GM18505 (cell line): ENCODE results near the gene MGLL.

Experiments used
- ATAC-seq: cut with Tn5 transposase; IDR thresholded peaks from one replicate; pipeline ENCODE4 v1.9.1; 2021; ENCODE audit not compliant: unreplicated experiment
- POLR2A ChIP-seq: IDR thresholded peaks from 4 replicates; pipeline ENCODE4 v1.6.1; 2011; ENCODE audit warnings: borderline replicate concordance; ENCODE audit not compliant: insufficient read depth, insufficient read length; ENCODE audit errors: extremely low read depth

The MGLL gene

DNA sequence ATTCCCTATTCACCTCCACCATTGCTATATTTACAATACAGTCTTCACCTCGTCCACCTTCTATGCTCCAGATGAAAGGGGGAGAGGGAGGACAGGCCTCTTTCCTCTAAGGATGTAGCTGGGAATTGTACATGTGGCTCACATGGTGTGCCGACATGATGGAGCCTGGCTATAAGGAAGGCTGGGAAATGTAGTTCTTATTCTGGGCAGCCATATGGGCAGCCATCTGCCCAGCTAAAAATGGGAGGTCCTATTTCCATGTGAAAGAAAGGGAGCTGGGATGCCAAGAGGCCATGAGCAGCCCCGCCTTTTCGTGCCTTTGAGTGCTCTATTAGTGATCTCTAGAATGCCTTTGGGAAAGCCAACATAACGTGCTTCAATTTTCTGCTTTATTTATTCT is 27.1 kb upstream of the MGLL start:
- no peak for TF ChIP-seq POLR2A
- no peak for ATAC-seq

- no peak for ATAC-seq
- no peak for TF ChIP-seq POLR2A
Observed at GRCh38 chr3:127848131-127849129, 26.1 kb upstream of the MGLL start.

DNA sequence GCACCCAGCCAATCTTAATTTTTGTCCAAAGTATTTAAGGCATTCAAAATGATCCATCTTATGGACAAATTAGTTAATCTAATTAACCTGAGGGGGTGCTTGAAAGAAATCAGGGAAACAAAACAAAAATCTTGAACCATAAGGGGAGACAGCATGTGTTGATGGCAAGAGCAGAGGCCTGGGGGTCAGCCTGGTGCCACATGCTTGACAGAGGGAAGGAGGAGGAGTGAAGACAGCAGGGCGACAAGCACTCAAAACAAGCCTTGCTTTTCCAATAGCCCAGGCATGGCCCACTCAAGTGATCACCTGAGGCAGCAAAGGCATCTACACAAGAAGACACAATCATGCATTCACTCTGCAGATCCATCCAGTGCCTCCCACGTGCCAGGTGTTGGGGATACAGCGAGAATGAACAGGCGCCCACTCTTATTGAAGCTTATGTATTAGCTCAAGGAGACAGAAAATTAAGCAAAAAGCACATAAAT is 25.0 kb upstream of the MGLL start:
- no peak for TF ChIP-seq POLR2A
- no peak for ATAC-seq

DNA sequence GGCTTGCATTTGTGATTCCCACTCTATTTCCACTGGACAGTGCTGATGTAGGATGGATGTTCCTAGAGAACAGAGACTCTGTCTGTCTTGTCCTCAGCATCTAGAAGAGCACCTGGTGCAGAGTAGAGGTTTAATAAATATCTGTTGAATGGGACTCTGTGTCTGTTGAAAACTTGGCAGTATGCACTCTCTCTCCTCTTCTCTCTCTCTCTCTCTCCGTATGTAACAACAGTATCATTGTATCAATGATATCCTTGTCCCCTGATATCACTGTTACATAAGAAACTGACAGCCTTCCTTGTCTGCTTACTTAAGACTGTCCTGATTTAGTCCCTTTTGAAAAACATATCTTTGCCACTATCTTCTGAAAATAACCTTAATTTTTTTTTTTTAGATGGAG is 24.3 kb upstream of the MGLL start:
- no peak for ATAC-seq
- TF ChIP-seq POLR2A, result no peak

DNA sequence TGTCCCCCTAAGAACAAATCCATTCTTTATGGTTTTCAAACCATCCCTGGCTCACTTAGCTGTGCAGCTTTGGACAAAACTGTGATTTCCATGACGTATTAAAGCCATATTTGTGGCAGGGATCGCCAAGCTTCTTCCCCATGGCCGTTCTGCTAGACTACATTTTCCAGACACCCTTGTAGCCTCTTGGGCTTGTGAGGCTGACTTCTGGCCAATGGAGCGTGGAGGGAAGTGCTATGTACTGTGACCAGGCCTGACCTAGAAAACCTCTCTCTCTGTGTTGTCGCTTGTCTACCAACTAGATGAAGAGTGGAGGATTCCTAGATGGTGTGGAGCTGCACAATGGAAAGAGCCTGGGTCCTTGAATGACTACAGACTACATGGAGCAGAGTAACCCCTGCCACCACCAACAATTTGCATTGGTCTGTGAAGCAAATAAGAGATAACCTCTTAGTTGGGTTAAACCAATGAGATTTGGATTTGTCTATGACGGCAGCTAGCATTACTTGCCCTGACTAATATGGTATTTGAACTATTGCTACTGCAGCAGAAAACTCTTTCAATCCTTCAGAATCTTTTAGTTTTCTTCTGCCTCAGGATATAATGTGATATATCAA is 22.1 kb upstream of the MGLL start:
- no peak for ATAC-seq
- no peak for TF ChIP-seq POLR2A

DNA sequence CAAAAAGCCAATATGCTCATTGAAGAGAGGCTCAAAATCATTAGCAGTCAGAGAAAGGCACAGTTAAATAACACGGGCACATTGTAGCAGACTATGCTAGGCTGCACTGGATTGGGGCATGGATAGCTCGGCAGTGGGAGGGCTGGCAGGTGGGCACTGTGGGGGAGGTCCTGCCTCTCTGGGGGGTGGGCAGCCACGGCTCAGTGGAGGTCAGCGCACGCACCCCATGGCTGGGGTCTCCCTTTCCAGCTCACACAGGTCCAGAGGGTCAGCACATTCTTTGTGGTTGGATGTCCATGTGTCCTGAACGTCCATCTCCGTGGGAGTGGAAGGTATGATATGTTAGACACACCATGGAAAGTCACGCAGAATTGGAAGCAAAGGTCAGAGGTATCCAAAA is 18.4 kb upstream of the MGLL start:
- no peak for TF ChIP-seq POLR2A

DNA sequence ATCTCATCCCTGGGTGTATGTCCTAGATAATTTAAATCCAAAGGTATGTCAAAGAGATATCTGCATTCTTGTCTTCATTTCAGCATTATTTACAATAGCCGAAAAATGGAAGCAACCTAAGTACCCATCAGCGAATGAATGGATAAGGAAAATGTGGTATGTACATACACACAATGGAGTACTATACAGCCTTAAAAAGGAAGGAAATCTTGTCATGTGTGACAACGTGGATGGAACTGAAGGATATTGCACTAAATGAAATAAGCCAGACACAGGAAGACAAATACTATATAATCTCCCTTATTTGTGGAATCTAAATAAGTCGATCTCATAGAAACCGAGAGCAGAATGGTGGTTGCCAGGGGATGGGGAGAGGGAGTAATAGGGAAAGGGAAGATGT is 16.8 kb upstream of the MGLL start:
- no peak for ATAC-seq
- no peak for TF ChIP-seq POLR2A

More for the DNA sequence above, 18.4 kb upstream of the MGLL start:
- ATAC-seq, result no peak

DNA sequence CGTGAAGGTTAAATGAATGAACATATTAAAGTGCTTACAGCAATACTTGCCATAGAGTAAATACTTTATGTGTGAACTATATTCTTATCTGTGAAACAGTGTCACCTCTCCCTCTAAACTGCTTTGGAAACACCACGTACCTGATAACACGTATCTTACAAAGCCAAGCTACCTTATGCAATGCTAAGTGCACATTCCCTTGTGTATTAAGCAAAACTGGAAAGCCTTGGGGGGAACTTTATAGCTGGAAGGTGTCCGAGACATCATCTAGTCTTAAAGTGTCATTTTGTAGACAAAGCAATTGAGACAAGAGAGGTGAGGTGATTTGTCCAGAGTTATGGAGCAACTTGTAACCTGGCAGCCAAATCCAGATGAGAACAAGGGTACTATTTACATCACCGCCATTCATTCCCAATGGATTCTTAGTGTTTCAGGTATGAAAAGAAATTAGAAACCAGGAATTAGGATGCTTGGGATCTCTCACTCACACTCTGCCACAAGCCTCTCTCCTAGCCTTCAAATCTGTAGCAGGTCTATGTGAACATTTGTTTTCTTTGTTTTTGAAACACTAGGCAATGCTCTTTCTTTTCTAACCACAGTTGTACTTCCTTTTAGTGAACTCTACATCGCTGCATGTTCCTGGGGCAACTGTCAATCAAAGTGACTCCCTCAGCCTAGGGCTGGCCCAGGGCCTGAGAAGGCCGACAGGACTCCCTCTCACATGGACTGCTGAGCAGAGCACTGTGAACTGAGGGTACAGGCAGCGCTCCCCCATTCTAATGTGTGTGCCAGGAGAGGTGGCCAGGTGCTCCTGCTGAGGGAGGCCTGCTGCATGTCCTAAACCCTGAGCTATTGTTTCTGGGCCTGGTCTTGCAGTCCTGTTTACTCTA is 13.9 kb upstream of the MGLL start:
- peak; percentile 52 for TF ChIP-seq POLR2A
- ATAC-seq, result peak; percentile 71

DNA sequence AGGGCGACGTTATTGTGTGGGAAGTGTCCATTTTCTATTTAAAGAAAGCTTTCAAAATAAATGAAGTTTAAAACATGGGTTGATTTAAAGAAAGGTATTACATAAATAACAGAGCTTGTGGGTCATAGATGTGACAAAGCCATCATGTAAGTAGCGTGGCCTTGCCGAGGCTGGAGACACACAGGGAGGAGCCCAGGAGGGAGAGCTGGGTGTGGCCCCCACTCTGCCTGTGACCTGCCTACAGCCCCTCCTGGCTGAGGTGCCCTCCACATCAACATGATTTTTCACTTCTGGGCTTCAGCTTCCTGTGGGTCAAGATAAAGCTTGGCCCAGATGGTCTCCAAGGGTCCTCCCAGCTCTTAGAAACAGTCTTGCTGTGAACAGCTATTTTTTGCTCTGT is 12.5 kb upstream of the MGLL start:
- ATAC-seq, result peak; percentile 17
- no peak for TF ChIP-seq POLR2A

DNA sequence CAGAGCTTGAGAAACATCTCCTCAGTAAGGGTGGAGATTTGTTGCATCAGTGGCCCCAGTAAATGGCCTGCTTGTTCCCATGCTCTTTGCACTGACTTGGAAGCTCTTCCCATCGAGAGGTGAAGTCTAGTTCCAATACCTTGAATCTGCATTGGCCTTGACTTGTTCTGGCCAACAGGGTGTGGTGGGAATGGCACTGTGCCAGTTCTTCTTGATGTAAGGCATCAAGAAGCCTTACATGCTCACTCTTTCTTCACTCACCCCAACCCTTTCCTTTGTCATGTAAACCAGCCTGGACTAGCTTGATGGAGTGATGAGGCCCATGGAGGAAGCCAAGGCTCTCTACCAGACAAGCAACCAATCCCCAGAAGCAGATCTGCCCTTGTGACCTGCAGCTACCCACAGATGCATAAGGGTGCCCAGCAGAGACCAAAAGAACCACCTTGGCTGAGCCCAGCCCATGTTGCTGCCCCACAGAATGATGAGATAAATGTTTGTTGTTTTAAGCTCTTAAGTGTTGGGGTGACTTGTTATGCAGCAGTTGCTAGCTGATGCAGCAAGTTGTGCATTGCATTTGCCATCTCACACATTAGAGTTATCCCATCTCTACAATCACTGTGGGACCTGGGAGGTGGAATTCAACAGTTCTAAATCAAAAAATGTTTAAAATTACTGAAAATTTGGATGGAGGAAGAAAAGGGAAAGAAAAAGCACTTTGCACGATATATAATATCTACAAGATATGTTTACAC is 11.1 kb upstream of the MGLL start:
- TF ChIP-seq POLR2A, result no peak
- no peak for ATAC-seq

GRCh38 chr3:127831723-127832172 is 9.4 kb upstream of the MGLL start:
- no peak for ATAC-seq
- TF ChIP-seq POLR2A, result no peak

DNA sequence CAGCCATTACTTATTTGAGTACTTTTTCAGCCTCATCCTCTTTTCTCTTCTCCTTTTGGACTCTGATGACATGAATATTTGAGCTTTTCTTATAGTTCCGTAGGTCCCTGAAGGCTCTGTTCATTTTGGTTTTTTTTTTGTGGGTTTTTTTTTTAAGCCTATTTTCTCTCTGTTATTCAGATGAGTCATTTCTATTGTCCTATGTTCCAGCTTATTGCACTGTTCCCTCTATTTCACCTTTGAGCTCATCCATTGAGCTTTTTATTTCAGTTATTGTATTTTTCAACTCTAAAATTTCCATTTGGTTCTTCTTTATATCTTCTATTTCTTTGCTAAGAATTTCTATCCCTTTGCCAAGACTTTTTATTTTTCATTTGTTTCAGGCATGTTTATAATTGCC is 7.2 kb upstream of the MGLL start:
- no peak for ATAC-seq
- no peak for TF ChIP-seq POLR2A

DNA sequence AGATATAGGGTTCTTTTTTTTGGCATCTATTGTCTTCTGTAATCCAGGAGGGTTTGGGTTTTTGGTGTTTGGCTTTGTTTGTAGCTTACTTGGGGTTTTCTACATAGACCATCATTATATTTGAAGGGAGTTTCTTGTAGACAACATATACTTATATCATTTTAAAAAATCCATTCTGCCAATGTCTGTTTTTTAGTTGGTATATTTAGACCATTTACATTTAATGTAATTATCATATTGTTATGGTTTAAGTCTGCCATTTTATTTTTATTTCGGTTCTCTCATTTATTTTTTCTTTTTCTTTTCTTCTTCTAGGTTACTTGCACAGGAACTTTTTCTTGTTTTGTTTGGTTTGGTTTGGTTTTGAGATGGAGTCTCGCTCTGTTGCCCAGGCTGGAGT is 5.5 kb upstream of the MGLL start:
- TF ChIP-seq POLR2A, result no peak
- no peak for ATAC-seq

DNA sequence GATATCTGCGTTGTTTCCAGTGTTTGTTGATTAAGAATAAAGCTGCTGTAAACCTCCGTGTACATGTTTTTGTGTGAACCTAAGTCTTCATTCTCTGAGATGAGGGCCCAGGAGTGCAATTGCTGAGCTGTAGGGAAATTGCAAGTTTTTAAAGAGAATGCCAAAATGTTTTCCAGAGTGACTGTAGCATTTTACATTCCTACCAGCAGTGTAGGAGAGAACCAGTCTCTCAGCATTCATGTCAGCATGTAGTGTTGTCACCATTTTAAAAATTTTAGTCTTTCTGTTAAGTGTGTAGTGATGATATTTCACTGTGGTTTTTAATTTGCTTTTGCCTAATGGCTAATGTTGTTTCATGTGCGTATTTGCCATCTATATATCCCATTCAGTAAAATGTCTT is 3.4 kb upstream of the MGLL start:
- no peak for TF ChIP-seq POLR2A
- no peak for ATAC-seq
